K562 (cell line): ENCODE results near the gene GOLGA5. TPM values are rescaled to one million over a fixed set of nuclear protein-coding genes. Genes with fewer than 3 reads are reported as not detected.

Experiments
- ATAC-seq: fragments of 200-7000 bp; cut with Tn5 transposase; 3 replicates; pipeline ENCODE4 v1.9.1; 2020; ENCODE audit warnings: moderate library complexity
- BruUV-seq: library from RNA; stranded (reverse); fragments of 400-500 nt; replicated peaks from 2 replicates; lab custom pipeline; 2021; lab: Mats Ljungman, UMichigan
- CTCF ChIA-PET: fragments of 300-600 bp; formaldehyde crosslinking; extraction: SDS; loops from one replicate; lab custom pipeline; 2021; ENCODE audit warnings: low intra/inter-chr PET ratio; lab: Yijun Ruan, JAX
- POLR2A ChIA-PET: fragments of 300-600, 350-650 bp; sonication (Branson Sonifier 250); formaldehyde crosslinking; extraction: SDS; loops from one replicate; lab custom pipeline; 2021; ENCODE audit warnings: antibody characterized with exemption, inconsistent platforms; lab: Yijun Ruan, JAX
- DNase-seq, 4 experiments: peaks; one replicate each; pipeline versions ENCODE4 v3.0.0 to v3.0.0-alpha.2; 2011 to 2018; ENCODE audit warnings: low spot score in 3 of 4, mixed read lengths in 3 of 4; ENCODE audit errors: extremely low read depth in 1 of 4
- FAIRE-seq: peaks from 2 replicates; lab custom pipeline; 2011; peaks lifted over from hg19 to GRCh38; lab: Jason Lieb, UNC
- H2AFZ ChIP-seq: 2 replicates; pipeline ENCODE4 v1.6.0; 2011; ENCODE audit warnings: low read depth, low read length, control low read depth, inconsistent platforms
- H3K27ac ChIP-seq: fragments of 200-600 bp; 3 replicates; pipeline ENCODE4 v1.8.0; 2011; ENCODE audit warnings: low read depth, mild to moderate bottlenecking, control low read depth, inconsistent platforms, low read length, moderate library complexity, mixed read lengths; ENCODE audit errors: extremely low read depth
- H3K27me3 ChIP-seq, 2 experiments: fragments of 300-600 bp in 1 of 2; 2 replicates in 1 of 2; 3 replicates in 1 of 2; pipeline versions ENCODE4 v1.6.0 to v1.8.0; 2011; ENCODE audit warnings: inconsistent platforms in 2 of 2, low read length in 2 of 2, mild to moderate bottlenecking in 1 of 2, mixed read lengths in 1 of 2, moderate library complexity in 1 of 2; ENCODE audit not compliant: control insufficient read depth in 2 of 2, insufficient read depth in 2 of 2
- H3K36me3 ChIP-seq: fragments of 300-600 bp; 3 replicates; pipeline ENCODE4 v1.8.0; 2011; ENCODE audit warnings: mild to moderate bottlenecking, low read length, inconsistent platforms; ENCODE audit not compliant: control insufficient read depth, insufficient read depth
- H3K4me1 ChIP-seq, 2 experiments: fragments of 200-600 bp in 1 of 2; replicated peaks in 1 of 2; 2 replicates in 1 of 2; 3 replicates in 1 of 2; pipeline versions ENCODE4 v1.5.1 to v1.8.0; 2011; ENCODE audit warnings: inconsistent platforms in 2 of 2, low read length in 2 of 2, mild to moderate bottlenecking in 1 of 2, mixed read lengths in 1 of 2, moderate library complexity in 1 of 2; ENCODE audit not compliant: control insufficient read depth in 2 of 2, insufficient read depth in 2 of 2
- H3K4me2 ChIP-seq: 2 replicates; pipeline ENCODE4 v1.6.1; 2011; ENCODE audit warnings: low read length, control low read depth, inconsistent platforms, mixed read lengths; ENCODE audit not compliant: insufficient read depth
- H3K4me3 ChIP-seq: fragments of 200-600 bp; sonication (generic), shearing (Covaris generic); 2 replicates; pipeline ENCODE4 v1.5.1; 2016; ENCODE audit warnings: control low read depth, inconsistent platforms
- H3K79me2 ChIP-seq: fragments of 200-600 bp; 3 replicates; pipeline ENCODE4 v1.8.0; 2011; ENCODE audit warnings: low read length, inconsistent platforms; ENCODE audit not compliant: control insufficient read depth, insufficient read depth
- H3K9ac ChIP-seq, 2 experiments: 2 replicates each; pipeline versions ENCODE4 v1.6.0 to v1.6.1; 2011; ENCODE audit warnings: low read depth in 2 of 2, low read length in 2 of 2, control low read depth in 1 of 2, inconsistent platforms in 1 of 2, mild to moderate bottlenecking in 1 of 2, mixed read lengths in 1 of 2; ENCODE audit not compliant: insufficient read depth in 1 of 2
- H3K9me1 ChIP-seq: one replicate; pipeline ENCODE4 v1.6.0; 2011; ENCODE audit warnings: inconsistent platforms, mild to moderate bottlenecking, low read length, moderate library complexity; ENCODE audit not compliant: control insufficient read depth, insufficient read depth
- H3K9me3 ChIP-seq: replicated peaks from 2 replicates; pipeline ENCODE4 v1.5.1; 2011; ENCODE audit warnings: low read depth, low read length, inconsistent platforms; ENCODE audit not compliant: control insufficient read depth, insufficient read depth
- H4K20me1 ChIP-seq: replicated peaks from 2 replicates; pipeline ENCODE4 v1.6.1; 2011; ENCODE audit warnings: low read length, inconsistent platforms, mixed read lengths; ENCODE audit not compliant: control insufficient read depth, insufficient read depth
- ARHGAP35 ChIP-seq: fragments of 450-650 bp; IDR thresholded peaks from 2 replicates; pipeline ENCODE4 v1.6.1; 2018; ENCODE audit not compliant: partially characterized antibody
- SMARCE1 ChIP-seq: fragments of 450-650 bp; IDR thresholded peaks from 2 replicates; pipeline ENCODE4 v1.7.1; 2016; ENCODE audit warnings: mild to moderate bottlenecking
- TRIM24 ChIP-seq, 2 experiments: fragments of 450-650 bp; IDR thresholded peaks; 2 replicates each; pipeline ENCODE4 v1.6.1; 2016
- WGBS: fragments of 100-300 bp; shearing (Covaris generic); methylation state at CpG from one replicate; pipeline ENCODE4 v1.1.6; 2016; ENCODE audit warnings: low coverage, mixed read lengths; ENCODE audit not compliant: insufficient coverage; ENCODE audit errors: missing lambda C conversion rate; 5-methylcytosine and 5-hydroxymethylcytosine counted together
- in situ Hi-C: fragments of 300-500 bp; cut with MboI; formaldehyde crosslinking; loops from 4 replicates; pipeline ENCODE4 v1.15.0; 2018; ENCODE audit warnings: inconsistent platforms, mixed read lengths
- intact Hi-C: fragments of 100-400 bp; cut with micrococcal nuclease; formaldehyde crosslinking; loops from 2 replicates; pipeline ENCODE4 v1.14.2; 2022
- polyA plus RNA-seq, 8 experiments: library from polyadenylated mRNA; depleted of rRNA in 4 of 8; stranded (reverse) in 5 of 8; unstranded in 3 of 8; fragments of >200 nt; fragmentation: Nextera tagmentation in 2 of 8; fragmentation: Illumina TruSeq in 1 of 8; extraction: Ambion mirVana in 2 of 8; extraction: Trizol in 1 of 8; gene quantifications; 2 replicates each; pipeline versions ENCODE4 v1.2.1 to v1.2.3, GENCODE V29; 2011 to 2014; ENCODE audit warnings: inconsistent platforms in 1 of 8, missing spikeins in 1 of 8
- total RNA-seq, 7 experiments: library from RNA; depleted of rRNA in 6 of 7; stranded (reverse); fragments of >200 nt in 6 of 7; fragmentation: Illumina TruSeq in 2 of 7; extraction: Trizol in 2 of 7; gene quantifications; 2 replicates each; pipeline versions ENCODE4 v1.2.1 to v1.2.3, GENCODE V29; 2011 to 2021; ENCODE audit warnings: low replicate concordance in 1 of 7
- TF ChIP-seq, protein P1 (sequence below): fragments of 450-650 bp; IDR thresholded peaks from 2 replicates; pipeline ENCODE4 v1.6.1; 2016; ENCODE audit warnings: mild to moderate bottlenecking, moderate library complexity
- TF ChIP-seq, protein P2 (sequence below): fragments of 250-450 bp; sonication (Bioruptor Pico); IDR thresholded peaks from 2 replicates; pipeline ENCODE4 v1.5.0; 2021; ENCODE audit warnings: mild to moderate bottlenecking, moderate library complexity

GOLGA5 gene
- total and polyA plus RNA-seq, 9 of the 15 experiments (the other 6 are each of a cell fraction or from before 2014, with no cell fraction given): 5.7 to 19.6 (median 12.7) TPM

DNA sequence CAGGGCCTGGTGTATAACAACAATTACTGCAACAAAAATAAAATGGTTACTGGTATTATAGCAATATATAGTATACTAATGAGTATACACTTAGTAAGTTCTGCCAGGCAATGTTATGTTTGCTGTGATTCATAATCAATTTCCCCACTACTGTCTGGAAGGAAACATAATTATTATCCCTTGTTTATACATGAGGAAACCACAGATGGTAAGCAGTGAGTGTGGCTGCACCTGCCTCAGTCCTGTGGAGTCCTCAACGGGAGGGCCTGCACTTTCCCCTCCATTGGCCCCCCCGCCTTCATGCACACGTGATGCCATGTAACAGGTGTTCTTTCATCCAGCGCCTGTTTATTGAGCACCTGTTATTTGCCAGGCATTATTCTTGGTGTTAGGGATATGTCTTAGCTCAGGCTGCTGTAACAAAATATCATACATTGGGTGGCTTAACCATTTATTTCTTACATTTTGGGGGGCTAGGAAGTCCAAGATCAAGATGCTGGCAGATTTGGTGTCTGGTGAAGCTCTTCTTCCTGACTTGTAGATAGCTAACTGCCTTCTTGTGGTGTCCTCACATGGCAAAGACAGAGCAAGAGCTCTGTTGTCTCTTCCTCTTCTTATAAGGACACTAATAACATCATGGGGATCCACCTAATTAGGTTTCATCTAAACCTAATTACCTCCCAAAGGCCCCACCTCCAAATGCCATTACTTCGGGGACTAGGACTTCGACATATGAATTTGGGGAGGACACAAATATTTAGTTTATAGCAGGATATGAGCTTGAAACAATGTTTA lies 69.4 kb downstream of the GOLGA5 start (continued):
- TF ChIP-seq SMARCE1: no peak

DNA sequence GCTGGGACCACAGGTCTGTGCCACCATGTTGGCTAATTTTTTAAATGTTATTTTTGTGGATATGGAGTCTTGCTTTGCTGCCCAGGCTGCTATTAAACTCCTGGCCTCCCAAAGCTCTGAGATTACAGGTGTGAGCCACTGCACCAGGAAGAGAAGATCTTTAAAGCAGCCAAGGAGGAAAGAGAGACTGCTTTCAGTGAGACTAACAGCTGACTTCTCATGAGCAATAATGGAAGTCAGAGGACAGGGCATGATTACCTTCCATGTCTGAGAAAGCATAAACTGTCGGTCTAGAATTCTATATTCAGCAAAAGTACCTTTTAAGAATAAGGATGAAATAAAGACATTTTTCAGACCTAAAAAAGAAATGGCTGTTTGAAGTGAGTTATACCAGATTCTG lies 71.6 kb downstream of the GOLGA5 start:
- Histone ChIP-seq H3K4me1 (no peaks in the 10 kb centered on the region), H3K9ac (no peak overlapping the region), H3K9me3 (no peaks in the 10 kb centered on the region), H4K20me1 (no peaks in the 10 kb centered on the region), H3K4me3 (no peak overlapping the region), H3K27ac (no peak overlapping the region), H3K27me3 (peaks cover 0 to 14% of the 10 kb centered on the region in 2 experiments; a peak in 2 of 5 replicates), H3K79me2 (no peaks in the 10 kb centered on the region), H3K36me3 (no peaks in the 10 kb centered on the region), H2AFZ (no peak overlapping the region), H3K4me2 (no peak overlapping the region), H3K9me1 (no peaks in the 10 kb centered on the region)
- no TSS peak for BruUV-seq
- ChIA-PET CTCF (no interaction called here), POLR2A (no interaction called here)
- FAIRE-seq: no peak
- in situ Hi-C loops (no loop called here), intact Hi-C loops (no loop called here)
- WGBS: 0% methylated on average over 1 of the region's 1 CpG
- no peak for DNase-seq
- no peak for ATAC-seq
- TF ChIP-seq, protein P1, sequence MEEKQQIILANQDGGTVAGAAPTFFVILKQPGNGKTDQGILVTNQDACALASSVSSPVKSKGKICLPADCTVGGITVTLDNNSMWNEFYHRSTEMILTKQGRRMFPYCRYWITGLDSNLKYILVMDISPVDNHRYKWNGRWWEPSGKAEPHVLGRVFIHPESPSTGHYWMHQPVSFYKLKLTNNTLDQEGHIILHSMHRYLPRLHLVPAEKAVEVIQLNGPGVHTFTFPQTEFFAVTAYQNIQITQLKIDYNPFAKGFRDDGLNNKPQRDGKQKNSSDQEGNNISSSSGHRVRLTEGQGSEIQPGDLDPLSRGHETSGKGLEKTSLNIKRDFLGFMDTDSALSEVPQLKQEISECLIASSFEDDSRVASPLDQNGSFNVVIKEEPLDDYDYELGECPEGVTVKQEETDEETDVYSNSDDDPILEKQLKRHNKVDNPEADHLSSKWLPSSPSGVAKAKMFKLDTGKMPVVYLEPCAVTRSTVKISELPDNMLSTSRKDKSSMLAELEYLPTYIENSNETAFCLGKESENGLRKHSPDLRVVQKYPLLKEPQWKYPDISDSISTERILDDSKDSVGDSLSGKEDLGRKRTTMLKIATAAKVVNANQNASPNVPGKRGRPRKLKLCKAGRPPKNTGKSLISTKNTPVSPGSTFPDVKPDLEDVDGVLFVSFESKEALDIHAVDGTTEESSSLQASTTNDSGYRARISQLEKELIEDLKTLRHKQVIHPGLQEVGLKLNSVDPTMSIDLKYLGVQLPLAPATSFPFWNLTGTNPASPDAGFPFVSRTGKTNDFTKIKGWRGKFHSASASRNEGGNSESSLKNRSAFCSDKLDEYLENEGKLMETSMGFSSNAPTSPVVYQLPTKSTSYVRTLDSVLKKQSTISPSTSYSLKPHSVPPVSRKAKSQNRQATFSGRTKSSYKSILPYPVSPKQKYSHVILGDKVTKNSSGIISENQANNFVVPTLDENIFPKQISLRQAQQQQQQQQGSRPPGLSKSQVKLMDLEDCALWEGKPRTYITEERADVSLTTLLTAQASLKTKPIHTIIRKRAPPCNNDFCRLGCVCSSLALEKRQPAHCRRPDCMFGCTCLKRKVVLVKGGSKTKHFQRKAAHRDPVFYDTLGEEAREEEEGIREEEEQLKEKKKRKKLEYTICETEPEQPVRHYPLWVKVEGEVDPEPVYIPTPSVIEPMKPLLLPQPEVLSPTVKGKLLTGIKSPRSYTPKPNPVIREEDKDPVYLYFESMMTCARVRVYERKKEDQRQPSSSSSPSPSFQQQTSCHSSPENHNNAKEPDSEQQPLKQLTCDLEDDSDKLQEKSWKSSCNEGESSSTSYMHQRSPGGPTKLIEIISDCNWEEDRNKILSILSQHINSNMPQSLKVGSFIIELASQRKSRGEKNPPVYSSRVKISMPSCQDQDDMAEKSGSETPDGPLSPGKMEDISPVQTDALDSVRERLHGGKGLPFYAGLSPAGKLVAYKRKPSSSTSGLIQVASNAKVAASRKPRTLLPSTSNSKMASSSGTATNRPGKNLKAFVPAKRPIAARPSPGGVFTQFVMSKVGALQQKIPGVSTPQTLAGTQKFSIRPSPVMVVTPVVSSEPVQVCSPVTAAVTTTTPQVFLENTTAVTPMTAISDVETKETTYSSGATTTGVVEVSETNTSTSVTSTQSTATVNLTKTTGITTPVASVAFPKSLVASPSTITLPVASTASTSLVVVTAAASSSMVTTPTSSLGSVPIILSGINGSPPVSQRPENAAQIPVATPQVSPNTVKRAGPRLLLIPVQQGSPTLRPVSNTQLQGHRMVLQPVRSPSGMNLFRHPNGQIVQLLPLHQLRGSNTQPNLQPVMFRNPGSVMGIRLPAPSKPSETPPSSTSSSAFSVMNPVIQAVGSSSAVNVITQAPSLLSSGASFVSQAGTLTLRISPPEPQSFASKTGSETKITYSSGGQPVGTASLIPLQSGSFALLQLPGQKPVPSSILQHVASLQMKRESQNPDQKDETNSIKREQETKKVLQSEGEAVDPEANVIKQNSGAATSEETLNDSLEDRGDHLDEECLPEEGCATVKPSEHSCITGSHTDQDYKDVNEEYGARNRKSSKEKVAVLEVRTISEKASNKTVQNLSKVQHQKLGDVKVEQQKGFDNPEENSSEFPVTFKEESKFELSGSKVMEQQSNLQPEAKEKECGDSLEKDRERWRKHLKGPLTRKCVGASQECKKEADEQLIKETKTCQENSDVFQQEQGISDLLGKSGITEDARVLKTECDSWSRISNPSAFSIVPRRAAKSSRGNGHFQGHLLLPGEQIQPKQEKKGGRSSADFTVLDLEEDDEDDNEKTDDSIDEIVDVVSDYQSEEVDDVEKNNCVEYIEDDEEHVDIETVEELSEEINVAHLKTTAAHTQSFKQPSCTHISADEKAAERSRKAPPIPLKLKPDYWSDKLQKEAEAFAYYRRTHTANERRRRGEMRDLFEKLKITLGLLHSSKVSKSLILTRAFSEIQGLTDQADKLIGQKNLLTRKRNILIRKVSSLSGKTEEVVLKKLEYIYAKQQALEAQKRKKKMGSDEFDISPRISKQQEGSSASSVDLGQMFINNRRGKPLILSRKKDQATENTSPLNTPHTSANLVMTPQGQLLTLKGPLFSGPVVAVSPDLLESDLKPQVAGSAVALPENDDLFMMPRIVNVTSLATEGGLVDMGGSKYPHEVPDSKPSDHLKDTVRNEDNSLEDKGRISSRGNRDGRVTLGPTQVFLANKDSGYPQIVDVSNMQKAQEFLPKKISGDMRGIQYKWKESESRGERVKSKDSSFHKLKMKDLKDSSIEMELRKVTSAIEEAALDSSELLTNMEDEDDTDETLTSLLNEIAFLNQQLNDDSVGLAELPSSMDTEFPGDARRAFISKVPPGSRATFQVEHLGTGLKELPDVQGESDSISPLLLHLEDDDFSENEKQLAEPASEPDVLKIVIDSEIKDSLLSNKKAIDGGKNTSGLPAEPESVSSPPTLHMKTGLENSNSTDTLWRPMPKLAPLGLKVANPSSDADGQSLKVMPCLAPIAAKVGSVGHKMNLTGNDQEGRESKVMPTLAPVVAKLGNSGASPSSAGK: no peak
- TF ChIP-seq ARHGAP35: no peak
- no peak for TF ChIP-seq TRIM24 (IDR thresholded peaks at IDR 0.05)
- TF ChIP-seq, protein P2, sequence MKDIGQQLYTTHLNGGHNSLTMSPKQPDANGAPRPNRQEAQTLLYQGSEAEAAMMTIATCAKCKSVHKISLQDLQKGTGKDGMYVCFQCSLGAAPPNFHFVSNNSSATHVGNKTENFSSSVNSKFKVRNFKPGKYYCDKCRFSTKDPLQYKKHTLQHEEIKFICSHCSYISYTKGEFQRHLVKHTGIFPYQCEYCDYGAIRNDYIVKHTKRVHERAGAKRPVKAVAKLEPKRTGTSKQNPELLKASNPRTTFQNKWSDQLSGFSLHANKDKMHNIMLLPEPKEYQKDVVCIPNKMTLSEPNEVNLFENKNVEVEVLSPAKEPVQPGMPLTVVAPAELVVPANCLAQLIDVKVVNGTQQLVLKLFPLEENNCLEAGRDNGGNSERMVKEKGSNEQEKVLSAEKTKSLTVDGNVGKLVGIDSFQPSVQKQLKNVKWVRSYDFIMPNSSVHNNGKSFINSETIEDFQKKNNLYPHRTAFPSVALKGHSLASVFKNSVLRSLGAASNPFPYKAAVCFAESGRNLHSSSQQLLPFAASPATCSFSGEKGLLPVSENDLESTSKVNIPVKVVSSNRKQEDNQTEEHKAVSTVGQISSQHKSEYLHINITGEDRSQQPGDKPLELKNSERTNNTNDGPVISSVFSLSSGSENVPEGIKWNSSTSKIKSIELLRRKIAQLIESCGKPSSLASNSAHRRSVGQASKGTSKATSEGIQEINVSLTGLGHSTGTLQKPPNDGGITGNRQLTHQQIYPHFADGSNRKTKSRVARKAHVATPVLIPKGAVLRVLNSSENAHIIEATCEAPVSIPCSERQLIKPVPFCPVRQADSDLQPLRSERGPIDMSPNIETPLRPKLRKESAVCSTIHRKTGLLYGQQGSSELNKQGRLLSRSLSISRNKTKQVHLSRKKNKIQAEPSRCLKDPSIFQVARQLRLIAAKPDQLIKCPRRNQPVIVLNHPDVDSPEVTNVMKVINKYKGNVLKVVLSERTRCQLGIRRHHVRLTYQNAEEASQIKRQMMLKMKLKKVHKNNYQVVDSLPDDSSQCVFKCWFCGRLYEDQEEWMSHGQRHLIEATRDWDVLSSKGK (CRISPR knock-in tag): no peak
